KBM-7 (cell line): ENCODE measurements around the gene CDH18.

Experiments
- DNase-seq: peaks from one replicate; pipeline ENCODE4 v3.0.0-alpha.2; 2015
- in situ Hi-C: fragments of 300-500 bp; cut with MboI; formaldehyde crosslinking; loops from 2 replicates; pipeline ENCODE4 v1.14.3; 2020; ENCODE audit warnings: low sequenced_read_pairs, low pct_unique_long_range_greater_than_20kb, mixed read lengths

CDH18 gene

GRCh38 chr5:19532936-19533335, 455.1 kb downstream of the CDH18 start:
- in situ Hi-C loops, result no loop called here

DNA sequence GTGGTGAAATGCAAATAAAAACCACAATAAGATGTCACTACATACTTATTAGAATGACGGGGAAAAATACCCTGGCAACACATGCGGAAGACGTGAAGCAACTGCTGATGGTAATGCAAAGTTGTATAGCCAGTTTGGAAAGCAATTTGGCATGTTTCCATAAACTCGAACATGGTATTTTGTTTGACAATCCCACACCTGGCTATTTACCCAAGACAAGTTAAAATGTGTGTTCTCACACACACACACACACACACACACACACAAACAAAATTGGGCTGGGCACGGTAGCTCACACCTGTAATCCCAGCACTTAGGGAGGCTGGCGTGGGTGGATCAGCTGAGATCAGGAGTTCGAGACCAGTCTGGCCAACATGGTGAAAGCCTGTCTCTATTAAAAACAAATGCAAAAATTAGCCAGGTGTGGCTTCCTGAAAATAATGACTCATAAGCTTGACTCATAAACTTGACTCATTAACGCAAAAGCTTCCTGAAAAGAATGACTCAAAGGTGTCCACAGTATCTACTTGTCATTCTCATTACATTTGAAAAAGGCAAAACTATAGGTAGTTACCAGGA, 456.5 kb downstream of the CDH18 start:
- no peak for DNase-seq

More at GRCh38 chr5:19532936-19533335, 455.1 kb downstream of the CDH18 start:
- DNase-seq, result no peak

DNA sequence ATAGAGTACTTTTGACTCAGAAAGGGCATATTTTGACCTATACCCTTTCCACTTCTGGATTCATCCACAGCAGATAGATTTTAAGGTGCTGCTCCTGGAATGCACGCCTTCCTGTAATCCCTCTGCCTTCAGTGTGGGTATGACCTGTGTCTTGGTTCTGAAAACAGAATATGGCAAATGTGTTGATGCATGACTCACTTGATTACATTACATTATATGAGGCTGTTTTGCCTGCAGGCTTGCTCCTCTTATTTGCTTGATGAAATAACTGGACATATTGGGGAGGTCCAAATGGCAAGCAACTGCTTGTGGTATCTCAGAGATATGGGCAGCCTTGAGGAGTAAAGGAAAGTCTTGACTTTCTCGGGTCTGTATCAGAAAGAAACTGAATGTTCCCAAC, 468.6 kb downstream of the CDH18 start:
- no peak for DNase-seq
- in situ Hi-C loops, result no loop called here

More for the DNA sequence above, 456.5 kb downstream of the CDH18 start:
- in situ Hi-C loops, result no loop called here

DNA sequence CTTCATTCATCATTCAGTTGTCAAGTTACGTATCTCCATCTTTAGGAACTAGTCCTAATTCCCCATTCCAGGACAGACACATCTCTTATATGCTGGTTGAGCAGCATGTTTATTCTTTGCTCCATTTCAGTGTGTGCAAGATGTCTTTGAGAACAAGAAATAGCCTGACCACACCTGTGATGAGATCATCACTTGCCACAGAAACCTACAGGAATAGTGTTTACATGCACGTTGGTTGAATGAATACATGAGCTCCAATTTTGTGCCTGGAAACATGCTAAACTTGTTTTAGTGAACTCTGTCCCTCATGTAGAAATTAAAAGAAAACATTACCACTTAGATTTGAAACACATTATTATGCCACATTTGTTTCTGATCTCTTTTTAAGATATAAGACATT, 489.1 kb downstream of the CDH18 start:
- DNase-seq, result no peak
- in situ Hi-C loops, result no loop called here

- in situ Hi-C loops, result no loop called here
- DNase-seq, result no peak
Measured at GRCh38 chr5:19497229-19497815, 490.7 kb downstream of the CDH18 start.

GRCh38 chr5:19496056-19496455, 491.9 kb downstream of the CDH18 start:
- DNase-seq, result no peak
- in situ Hi-C loops, result no loop called here

GRCh38 chr5:19492861-19493260, 495.1 kb downstream of the CDH18 start:
- no peak for DNase-seq
- in situ Hi-C loops, result no loop called here

GRCh38 chr5:19488786-19489185, 499.2 kb downstream of the CDH18 start:
- no peak for DNase-seq
- in situ Hi-C loops, result no loop called here

DNA sequence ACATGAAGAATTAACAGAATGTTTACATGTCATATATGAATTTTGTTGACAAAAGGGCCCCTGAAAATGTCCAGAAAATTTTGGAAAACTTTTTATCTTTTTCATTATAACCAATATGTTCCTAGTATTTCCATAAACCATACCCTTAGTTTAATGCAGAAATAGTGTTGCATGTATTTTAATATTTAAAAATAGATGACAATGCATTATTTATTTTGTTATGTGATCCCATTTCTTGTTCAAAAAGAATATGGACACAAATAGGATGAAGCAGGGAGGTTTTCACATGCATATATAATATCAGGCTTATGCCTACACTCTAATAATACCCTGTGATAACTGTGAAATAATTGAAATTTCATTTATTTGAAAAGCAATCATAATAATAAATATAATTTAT, 500.5 kb downstream of the CDH18 start:
- in situ Hi-C loops, result no loop called here
- no peak for DNase-seq

DNA sequence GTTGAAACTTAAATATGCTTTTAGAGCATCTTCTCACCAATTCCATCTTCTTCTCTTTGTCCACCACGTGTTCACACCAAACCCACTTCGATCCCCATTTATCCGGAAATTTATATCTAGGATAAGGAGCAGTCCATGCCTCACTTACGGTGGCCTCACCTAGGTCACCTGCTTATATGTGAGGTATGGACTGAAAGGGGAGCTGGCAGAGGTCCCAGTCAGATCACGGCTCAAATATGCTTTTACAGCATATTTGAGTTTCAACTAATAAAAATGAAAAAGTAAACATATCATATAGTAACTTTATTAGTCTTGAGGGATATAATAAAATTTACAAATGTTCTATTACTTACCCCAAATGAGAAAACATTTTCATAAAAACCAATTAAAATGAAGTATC, 508.4 kb downstream of the CDH18 start:
- in situ Hi-C loops, result no loop called here

GRCh38 chr5:19462019-19462418, 526.0 kb downstream of the CDH18 start:
- in situ Hi-C loops, result no loop called here
- DNase-seq, result no peak

More for the DNA sequence above, 508.4 kb downstream of the CDH18 start:
- no peak for DNase-seq

- no peak for DNase-seq
- in situ Hi-C loops, result no loop called here
Measured at GRCh38 chr5:19424506-19424905, 563.5 kb downstream of the CDH18 start.
